AG09309 (cell line): ENCODE measurements around the gene SERTAD2.

Experiments used
- DNase-seq: peaks from one replicate; pipeline ENCODE4 v3.0.0-alpha.2; 2010; ENCODE audit warnings: low read depth
- H3K4me3 ChIP-seq: 2 replicates; pipeline ENCODE4 v1.5.1; 2011; ENCODE audit warnings: mild to moderate bottlenecking, low read depth, low read length, moderate library complexity; ENCODE audit not compliant: control insufficient read depth
- CTCF ChIP-seq: IDR thresholded peaks from 2 replicates; pipeline ENCODE4 v1.5.1; 2011; ENCODE audit warnings: mild to moderate bottlenecking, low read depth, low read length, inconsistent platforms; ENCODE audit not compliant: insufficient read depth, control insufficient read depth; ENCODE audit errors: missing control alignments

Gene SERTAD2

GRCh38 chr2:64637931-64638330 lies 15.8 kb downstream of the SERTAD2 start:
- no peak overlapping the region for H3K4me3 ChIP-seq
- TF ChIP-seq CTCF, result no peak

DNA sequence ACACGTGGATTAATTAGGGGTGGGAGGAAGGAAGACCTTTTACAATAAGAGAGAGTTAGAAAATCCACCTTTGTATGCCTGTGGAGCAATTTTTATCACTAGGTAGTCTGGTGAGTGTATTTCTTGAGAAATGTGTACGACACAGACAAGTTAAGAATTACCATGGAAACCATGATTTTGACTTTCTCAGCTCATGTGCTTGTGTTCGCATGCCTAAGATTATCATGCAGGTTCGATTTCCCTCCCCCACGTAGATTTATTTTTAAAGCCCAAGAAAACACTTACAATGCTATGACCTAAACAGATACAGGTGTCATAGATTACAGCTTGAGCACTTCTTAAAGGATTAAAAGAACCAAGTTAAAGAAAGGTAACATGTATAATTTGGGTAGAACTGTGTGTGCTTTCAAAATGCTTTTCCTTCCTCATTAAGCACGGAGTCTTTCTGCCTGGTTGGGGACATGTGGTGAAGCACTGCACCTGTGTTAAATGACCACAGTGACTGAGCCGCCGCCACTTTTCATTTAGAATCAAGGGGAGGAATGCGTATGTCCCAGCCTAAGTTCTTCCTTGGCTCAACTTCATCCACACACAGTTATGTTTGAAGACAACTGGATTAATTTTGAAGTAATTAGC lies 16.6 kb downstream of the SERTAD2 start:
- DNase-seq, result no peak
- H3K4me3 ChIP-seq, result no peak overlapping the region
- TF ChIP-seq CTCF, result no peak

More at GRCh38 chr2:64637931-64638330, 15.8 kb downstream of the SERTAD2 start:
- DNase-seq, result no peak

DNA sequence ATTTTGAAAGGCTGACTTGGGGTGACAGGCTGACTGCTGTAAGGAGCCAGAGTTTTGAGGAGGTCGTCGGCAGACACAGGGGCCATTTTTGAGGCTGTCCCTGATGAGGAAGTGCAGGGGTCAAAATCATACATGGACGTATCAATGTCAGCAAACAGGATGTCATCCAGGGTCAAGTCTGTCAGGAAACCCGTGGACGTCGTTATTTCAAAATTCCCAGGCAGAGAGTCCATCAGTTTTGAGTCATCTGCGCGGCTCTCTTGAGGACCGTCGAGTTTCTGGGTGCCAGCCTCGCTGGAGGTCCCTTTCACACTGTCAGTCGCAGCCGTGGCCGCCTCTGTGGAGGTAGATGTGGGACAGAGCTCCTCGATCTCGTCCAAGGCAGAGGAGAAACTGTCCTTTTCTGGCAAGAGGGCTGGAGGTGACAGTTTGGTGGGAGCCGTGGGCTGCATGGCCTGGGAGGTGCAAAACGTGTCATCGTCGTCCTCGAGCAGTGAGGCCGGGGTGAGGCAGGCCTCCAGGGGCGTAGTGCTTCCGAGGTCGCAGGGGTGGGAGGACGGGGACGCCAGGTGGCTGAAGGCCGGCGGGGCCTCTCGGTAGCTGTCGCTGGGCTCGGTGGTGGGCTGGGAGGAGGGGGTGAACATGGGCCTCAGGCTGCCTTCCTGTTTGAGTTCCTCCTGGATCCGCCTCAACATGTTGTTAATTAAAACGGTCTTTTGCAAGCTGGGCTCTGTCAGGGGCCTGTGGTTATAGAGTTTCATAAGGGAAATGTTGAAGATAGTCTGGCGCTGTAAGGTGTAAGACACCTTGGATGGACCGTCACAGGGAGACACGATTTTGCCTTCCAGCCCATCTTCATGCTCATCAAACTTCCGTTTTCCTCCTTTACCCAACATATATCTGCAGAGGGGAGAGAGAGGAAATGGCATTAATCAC lies 17.5 kb downstream of the SERTAD2 start:
- no peak for TF ChIP-seq CTCF
- no peak overlapping the region for H3K4me3 ChIP-seq
- no peak for DNase-seq

- no peak for TF ChIP-seq CTCF
- H3K4me3 ChIP-seq, result no peak overlapping the region
- DNase-seq, result no peak
Observed at GRCh38 chr2:64634345-64635267, 19.1 kb downstream of the SERTAD2 start.

DNA sequence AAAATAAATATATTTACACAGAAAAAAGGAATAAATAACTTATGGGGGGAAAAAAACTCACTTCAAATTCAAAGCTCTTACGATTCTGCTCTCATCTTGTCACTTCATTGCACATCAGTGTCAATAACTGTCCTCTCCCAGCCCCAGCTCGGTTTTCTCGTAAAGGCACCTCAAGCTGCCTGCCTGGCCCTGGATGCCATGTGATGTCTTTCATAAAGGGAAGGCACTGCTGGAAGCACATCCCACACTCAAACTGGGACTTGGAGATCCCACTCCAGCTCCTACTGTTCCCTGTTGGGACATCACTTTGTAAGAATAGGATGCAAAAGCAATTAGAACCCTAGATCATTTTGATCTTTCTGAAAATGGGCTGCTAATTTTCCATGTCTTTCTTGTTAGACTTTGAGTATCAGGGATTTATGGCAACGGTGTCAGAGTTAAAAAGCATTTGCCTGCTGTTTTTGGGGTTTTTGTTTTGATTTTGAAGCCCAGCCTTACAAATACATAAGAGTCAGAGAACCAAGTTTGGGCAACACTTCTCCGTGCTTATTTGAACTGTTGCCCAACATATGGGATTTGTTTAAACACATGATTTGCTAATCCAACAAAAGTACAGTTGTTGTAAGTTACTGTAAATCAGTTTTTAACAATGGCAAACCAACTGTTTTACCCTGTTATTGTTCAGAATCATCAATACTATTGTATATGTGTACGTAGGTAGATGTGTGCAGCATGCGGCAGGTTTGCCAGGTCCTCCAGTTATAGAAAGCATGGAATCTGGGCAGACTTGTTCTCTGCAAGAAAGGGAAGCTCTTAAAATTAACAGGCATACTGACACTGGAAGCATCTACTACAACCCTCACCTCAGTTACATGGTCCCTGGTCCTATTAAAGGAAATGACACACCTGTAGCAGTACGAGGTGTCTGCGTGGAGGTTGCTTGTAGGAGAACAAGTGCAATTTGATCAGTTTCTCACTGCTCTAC lies 20.6 kb downstream of the SERTAD2 start:
- no peak overlapping the region for H3K4me3 ChIP-seq
- peak; percentile 56 for DNase-seq
- no peak for TF ChIP-seq CTCF
